ENCODE results near the gene FBP2. TPM values are rescaled to one million over a fixed set of nuclear protein-coding genes. Genes with fewer than 3 reads are reported as not detected.

The FBP2 gene
- total RNA-seq, 4 donors from 2014 or later, result 1.5 TPM; not detected in 3

- 68 to 73% methylated on average over 5 of the region's 5 CpGs for WGBS, 2 donors
- intact Hi-C loops (cut with DNase I; ENCODE audit: low total_unique reads), result no loop called here
- TF ChIP-seq POLR2A (IDR thresholded peaks at IDR 0.05), result no peak
- TF ChIP-seq CTCF (IDR thresholded peaks at IDR 0.05), result no peak
- no peak for DNase-seq (ENCODE audit: low spot score in 2 of 2)
- H3K4me3 ChIP-seq (ENCODE audit: low read depth, poor library complexity, severe bottlenecking), result no peak overlapping the region
Observed at GRCh38 chr9:94581728-94582127, 11.9 kb downstream of the FBP2 start.

- DNase-seq (ENCODE audit: low spot score in 2 of 2), result no peak
- no peak for TF ChIP-seq CTCF (IDR thresholded peaks at IDR 0.05)
- TF ChIP-seq POLR2A (IDR thresholded peaks at IDR 0.05), result no peak
- WGBS, 2 donors, result 18 to 28% methylated on average over 2 of the region's 2 CpGs
- intact Hi-C loops (cut with DNase I; ENCODE audit: low total_unique reads), result no loop called here
- H3K4me3 ChIP-seq (ENCODE audit: low read depth, poor library complexity, severe bottlenecking), result no peak overlapping the region
Observed at GRCh38 chr9:94577571-94577970, 16.1 kb downstream of the FBP2 start.

GRCh38 chr9:94577036-94577435 lies 16.6 kb downstream of the FBP2 start:
- 0 to 41% methylated on average over 1 of the region's 1 CpG for WGBS, 2 donors
- intact Hi-C loops (cut with DNase I; ENCODE audit: low total_unique reads), result no loop called here
- TF ChIP-seq CTCF (IDR thresholded peaks at IDR 0.05) (no peak), POLR2A (IDR thresholded peaks at IDR 0.05) (no peak)
- DNase-seq (ENCODE audit: low spot score in 2 of 2), result no peak
- H3K4me3 ChIP-seq (ENCODE audit: low read depth, poor library complexity, severe bottlenecking), result no peak overlapping the region

- WGBS, 2 donors, result 79 to 83% methylated on average over 2 of the region's 2 CpGs
- H3K4me3 ChIP-seq (ENCODE audit: low read depth, poor library complexity, severe bottlenecking), result no peak overlapping the region
- no peak for DNase-seq (ENCODE audit: low spot score in 2 of 2)
- no peak for TF ChIP-seq CTCF (IDR thresholded peaks at IDR 0.05)
- no peak for TF ChIP-seq POLR2A (IDR thresholded peaks at IDR 0.05)
- intact Hi-C loops (cut with DNase I; ENCODE audit: low total_unique reads), result no loop called here
Observed at GRCh38 chr9:94576131-94576530, 17.5 kb downstream of the FBP2 start.

- no peak for DNase-seq (ENCODE audit: low spot score in 2 of 2)
- intact Hi-C loops (cut with DNase I; ENCODE audit: low total_unique reads), result no loop called here
- TF ChIP-seq CTCF (IDR thresholded peaks at IDR 0.05), result no peak
- TF ChIP-seq POLR2A (IDR thresholded peaks at IDR 0.05), result no peak
- H3K4me3 ChIP-seq (ENCODE audit: low read depth, poor library complexity, severe bottlenecking), result no peak overlapping the region
- WGBS, 2 donors, result 91 to 92% methylated on average over 17 of the region's 17 CpGs
Observed at GRCh38 chr9:94568972-94569712, 24.5 kb downstream of the FBP2 start.

Data from lower leg skin (tissue), 4 donors.